GM23338 (cell line): ENCODE measurements around the gene CLDN7.

Source experiments
- CREB1 ChIP-seq: fragments of 250-450 bp; sonication (Bioruptor Pico); IDR thresholded peaks from 2 replicates; pipeline ENCODE4 v1.5.0; 2020; ENCODE audit warnings: low read depth, mild to moderate bottlenecking, moderate library complexity
- EZH2 ChIP-seq: fragments of 200-600 bp; sonication (generic); IDR thresholded peaks from one replicate; pipeline ENCODE4 v1.8.0; 2017; ENCODE audit warnings: antibody characterized with exemption, mild to moderate bottlenecking, low read depth; ENCODE audit not compliant: unreplicated experiment
- EZH2phosphoT487 ChIP-seq: fragments of 200-600 bp; sonication (generic); IDR thresholded peaks from one replicate; pipeline ENCODE4 v1.8.1; 2018; ENCODE audit warnings: antibody characterized with exemption; ENCODE audit not compliant: unreplicated experiment
- POLR2AphosphoS5 ChIP-seq: IDR thresholded peaks from 2 replicates; pipeline ENCODE4 v1.6.1; 2016; ENCODE audit warnings: antibody characterized with exemption, low read depth
- TF ChIP-seq, protein P1 (sequence below), 2 experiments: fragments of 200-600 bp in 1 of 2; sonication (generic) in 1 of 2; conservative IDR thresholded peaks; 2 replicates each; pipeline versions ENCODE4 v1.5.1 to v1.6.1; 2016 to 2017; ENCODE audit warnings: antibody characterized with exemption in 2 of 2, low read depth in 2 of 2, mild to moderate bottlenecking in 2 of 2, moderate library complexity in 1 of 2
- TF ChIP-seq, protein P2 (sequence below): IDR thresholded peaks from 2 replicates; pipeline ENCODE4 v1.6.1; 2016; ENCODE audit warnings: antibody characterized with exemption
- TF ChIP-seq, protein P3 (sequence below): IDR thresholded peaks from one replicate; pipeline ENCODE4 v1.6.1; 2018; ENCODE audit warnings: antibody characterized with exemption; ENCODE audit not compliant: unreplicated experiment

DNA sequence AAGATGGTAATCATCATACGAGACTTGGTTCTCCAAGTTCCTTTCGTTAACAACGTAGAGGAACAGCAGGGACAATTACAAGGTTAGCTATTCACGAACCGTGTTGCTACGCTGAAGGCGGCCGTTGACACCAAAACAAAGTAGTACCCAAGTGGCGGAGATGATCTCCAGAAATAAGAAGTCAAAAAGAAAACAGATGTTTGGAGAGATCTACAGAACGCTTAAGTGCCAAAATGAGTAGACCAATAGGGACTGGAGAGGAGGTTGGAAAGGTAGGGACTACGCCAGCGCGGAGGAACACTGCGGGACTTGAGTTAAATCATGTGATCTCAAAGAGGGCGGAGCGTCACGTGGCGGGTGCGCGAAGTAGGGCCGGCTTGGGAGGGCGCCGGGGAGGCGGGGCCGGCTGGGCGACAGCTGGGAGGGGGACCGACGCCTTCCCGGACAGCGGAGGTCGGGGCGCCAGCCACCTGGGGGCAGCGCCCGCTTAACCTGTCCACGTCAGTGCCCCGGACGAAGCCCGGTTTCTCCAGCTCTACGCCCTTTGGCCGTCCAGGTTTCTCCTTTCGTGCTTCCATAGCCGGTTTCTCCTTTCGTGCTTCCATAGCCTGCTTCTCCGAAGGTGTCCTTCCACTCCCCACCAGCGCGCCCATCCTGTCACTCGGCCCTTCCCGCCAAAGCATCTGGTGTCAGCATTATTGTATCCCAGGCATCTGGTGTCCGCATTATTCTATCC is 19.4 kb downstream of the CLDN7 start:
- TF ChIP-seq, protein P1, sequence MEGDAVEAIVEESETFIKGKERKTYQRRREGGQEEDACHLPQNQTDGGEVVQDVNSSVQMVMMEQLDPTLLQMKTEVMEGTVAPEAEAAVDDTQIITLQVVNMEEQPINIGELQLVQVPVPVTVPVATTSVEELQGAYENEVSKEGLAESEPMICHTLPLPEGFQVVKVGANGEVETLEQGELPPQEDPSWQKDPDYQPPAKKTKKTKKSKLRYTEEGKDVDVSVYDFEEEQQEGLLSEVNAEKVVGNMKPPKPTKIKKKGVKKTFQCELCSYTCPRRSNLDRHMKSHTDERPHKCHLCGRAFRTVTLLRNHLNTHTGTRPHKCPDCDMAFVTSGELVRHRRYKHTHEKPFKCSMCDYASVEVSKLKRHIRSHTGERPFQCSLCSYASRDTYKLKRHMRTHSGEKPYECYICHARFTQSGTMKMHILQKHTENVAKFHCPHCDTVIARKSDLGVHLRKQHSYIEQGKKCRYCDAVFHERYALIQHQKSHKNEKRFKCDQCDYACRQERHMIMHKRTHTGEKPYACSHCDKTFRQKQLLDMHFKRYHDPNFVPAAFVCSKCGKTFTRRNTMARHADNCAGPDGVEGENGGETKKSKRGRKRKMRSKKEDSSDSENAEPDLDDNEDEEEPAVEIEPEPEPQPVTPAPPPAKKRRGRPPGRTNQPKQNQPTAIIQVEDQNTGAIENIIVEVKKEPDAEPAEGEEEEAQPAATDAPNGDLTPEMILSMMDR (conservative IDR thresholded peaks at IDR 0.05; ENCODE audit: low read depth in 2 of 2), result peak in 1 of 2 experiments; percentile 34; a peak in 2 of 4 replicates
- TF ChIP-seq EZH2 (no peak), POLR2AphosphoS5 (peak; percentile 83), CREB1 (CRISPR knock-in tag) (peak; percentile 85), EZH2phosphoT487 (no peak)
- TF ChIP-seq, protein P2, sequence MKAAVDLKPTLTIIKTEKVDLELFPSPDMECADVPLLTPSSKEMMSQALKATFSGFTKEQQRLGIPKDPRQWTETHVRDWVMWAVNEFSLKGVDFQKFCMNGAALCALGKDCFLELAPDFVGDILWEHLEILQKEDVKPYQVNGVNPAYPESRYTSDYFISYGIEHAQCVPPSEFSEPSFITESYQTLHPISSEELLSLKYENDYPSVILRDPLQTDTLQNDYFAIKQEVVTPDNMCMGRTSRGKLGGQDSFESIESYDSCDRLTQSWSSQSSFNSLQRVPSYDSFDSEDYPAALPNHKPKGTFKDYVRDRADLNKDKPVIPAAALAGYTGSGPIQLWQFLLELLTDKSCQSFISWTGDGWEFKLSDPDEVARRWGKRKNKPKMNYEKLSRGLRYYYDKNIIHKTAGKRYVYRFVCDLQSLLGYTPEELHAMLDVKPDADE, result peak; percentile 76
- TF ChIP-seq, protein P3, sequence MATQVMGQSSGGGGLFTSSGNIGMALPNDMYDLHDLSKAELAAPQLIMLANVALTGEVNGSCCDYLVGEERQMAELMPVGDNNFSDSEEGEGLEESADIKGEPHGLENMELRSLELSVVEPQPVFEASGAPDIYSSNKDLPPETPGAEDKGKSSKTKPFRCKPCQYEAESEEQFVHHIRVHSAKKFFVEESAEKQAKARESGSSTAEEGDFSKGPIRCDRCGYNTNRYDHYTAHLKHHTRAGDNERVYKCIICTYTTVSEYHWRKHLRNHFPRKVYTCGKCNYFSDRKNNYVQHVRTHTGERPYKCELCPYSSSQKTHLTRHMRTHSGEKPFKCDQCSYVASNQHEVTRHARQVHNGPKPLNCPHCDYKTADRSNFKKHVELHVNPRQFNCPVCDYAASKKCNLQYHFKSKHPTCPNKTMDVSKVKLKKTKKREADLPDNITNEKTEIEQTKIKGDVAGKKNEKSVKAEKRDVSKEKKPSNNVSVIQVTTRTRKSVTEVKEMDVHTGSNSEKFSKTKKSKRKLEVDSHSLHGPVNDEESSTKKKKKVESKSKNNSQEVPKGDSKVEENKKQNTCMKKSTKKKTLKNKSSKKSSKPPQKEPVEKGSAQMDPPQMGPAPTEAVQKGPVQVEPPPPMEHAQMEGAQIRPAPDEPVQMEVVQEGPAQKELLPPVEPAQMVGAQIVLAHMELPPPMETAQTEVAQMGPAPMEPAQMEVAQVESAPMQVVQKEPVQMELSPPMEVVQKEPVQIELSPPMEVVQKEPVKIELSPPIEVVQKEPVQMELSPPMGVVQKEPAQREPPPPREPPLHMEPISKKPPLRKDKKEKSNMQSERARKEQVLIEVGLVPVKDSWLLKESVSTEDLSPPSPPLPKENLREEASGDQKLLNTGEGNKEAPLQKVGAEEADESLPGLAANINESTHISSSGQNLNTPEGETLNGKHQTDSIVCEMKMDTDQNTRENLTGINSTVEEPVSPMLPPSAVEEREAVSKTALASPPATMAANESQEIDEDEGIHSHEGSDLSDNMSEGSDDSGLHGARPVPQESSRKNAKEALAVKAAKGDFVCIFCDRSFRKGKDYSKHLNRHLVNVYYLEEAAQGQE, result no peak
